ENCODE measurements around the gene EGFL7.

The EGFL7 gene

DNA sequence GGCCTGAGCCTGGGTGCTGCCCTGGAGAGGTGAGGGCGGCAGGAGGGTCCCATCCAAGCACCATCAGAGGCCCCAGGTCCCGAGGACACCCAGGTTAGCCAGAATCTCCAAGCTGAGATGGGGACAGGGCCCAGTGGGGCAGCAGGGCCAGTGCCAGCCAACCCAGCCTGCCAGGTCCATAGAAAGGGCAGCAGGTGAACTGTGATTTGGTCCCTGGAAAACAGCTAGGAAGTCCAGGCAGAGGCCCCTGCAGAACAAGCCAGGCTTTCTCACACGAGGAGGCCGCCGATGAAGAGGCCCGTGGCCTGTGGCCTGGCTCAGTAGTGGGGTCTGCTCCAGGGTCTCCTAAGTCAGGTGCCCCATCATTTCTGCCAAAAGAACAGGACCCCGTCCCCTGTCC, 22.5 kb downstream of the EGFL7 start:
- DNase-seq: no peak

GRCh38 chr9:136685790-136686533, 23.2 kb downstream of the EGFL7 start:
- no peak for DNase-seq

GRCh38 chr9:136686534-136686793, 23.7 kb downstream of the EGFL7 start:
- no peak for DNase-seq

- peak in 16 of 56 donors; percentile 11 to 57 (median 29) for DNase-seq
These were observed 24.3 kb downstream of the EGFL7 start, which contains the start of gene AGPAT2 for GRCh38 chr9:136686794-136687711. TSS of gene AGPAT2 (minus strand) at chr9:136687457. CDS start at chr9:136687357, 100 bp downstream.

DNA sequence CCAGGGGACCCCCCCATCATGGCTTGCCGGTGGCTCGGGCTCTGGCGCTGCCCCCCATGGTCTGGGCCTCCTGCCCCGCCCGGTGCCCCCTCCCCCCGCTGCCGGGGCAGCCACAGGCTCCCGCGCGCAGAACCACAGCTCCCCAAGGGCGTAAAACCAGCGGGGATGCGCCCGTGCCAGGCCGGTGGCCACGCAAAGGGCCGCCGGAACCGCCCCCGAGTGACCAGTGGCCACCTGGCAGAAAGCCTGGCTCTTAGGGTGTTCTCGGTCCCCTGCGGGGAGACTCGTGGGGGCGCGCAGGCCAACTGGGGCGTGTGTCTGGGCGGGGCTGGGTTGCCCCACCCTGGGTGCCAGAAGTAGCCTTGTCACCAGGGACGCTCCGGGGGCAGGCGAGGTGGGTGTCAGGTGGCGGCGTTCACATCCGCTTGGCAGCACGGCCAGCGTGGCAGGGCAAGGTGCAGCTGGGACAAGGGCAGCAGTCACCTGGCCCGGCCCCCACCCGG, 25.1 kb downstream of the EGFL7 start:
- DNase-seq: no peak

DNA sequence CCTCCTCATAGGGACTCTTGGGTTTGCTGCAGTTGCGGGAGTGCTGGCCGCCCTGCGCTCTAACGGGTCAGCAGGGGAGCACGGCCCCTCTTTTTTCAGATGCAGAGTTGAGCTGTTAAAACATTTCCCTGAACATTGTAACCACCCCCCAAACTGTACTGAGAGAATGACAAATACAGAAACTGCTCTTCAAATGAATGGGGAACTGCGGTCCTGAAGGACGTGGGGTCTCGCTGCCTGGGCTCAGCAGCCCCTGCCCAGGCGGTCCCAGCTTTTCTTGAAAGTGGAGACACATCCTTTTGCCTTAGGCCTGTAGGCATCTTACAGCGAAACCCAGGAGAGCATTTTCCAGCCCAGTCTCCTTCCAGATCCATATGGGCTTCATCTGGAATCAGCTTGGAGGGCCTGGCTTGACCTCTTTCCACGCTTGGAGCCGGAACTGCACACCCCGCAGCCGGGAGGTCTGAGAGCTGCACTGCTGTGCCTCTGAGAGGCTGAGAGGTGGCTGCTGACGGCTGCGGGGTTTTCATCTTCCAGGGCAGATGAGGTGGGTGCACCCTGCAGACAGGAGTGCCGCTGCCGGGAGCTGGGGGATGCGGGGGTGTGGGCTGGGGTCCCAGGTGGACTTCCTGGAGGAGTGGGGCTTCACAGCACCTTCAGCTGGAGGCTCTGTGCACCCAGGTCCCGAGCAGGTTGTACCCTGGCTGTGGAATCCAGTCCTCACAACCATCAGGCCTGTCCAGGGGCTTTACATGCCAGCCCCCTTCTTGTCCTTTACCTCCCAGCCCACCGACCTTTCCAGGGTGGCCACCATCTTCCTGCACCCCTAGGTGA, 25.8 kb downstream of the EGFL7 start:
- no peak for DNase-seq

- DNase-seq: no peak
These were observed 26.4 kb downstream of the EGFL7 start for GRCh38 chr9:136689108-136689460.

GRCh38 chr9:136690104-136690805, 27.5 kb downstream of the EGFL7 start:
- no peak for DNase-seq

DNA sequence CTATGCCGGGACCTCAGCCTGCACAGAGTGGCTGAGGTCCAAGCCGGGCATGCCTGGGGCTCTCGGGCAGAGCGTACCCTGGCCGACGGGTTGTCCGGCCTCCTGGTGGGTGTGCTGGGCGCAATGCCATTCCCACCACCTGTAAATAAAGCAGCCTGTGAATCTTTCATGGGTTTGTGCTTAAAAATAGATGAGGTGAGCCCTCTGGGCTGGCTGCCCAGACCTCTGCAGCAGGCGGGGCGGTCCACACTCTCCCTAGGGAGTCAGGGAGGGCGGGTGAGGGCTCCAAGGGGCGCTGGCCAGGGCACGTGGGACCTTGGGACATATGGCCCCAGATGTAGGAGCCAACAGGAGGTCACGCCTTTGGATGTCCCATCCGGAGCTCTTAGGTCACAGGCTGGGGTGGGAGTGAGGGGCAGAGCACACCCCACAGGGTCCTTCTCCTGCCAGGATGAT, 28.1 kb downstream of the EGFL7 start:
- DNase-seq: no peak

DNA sequence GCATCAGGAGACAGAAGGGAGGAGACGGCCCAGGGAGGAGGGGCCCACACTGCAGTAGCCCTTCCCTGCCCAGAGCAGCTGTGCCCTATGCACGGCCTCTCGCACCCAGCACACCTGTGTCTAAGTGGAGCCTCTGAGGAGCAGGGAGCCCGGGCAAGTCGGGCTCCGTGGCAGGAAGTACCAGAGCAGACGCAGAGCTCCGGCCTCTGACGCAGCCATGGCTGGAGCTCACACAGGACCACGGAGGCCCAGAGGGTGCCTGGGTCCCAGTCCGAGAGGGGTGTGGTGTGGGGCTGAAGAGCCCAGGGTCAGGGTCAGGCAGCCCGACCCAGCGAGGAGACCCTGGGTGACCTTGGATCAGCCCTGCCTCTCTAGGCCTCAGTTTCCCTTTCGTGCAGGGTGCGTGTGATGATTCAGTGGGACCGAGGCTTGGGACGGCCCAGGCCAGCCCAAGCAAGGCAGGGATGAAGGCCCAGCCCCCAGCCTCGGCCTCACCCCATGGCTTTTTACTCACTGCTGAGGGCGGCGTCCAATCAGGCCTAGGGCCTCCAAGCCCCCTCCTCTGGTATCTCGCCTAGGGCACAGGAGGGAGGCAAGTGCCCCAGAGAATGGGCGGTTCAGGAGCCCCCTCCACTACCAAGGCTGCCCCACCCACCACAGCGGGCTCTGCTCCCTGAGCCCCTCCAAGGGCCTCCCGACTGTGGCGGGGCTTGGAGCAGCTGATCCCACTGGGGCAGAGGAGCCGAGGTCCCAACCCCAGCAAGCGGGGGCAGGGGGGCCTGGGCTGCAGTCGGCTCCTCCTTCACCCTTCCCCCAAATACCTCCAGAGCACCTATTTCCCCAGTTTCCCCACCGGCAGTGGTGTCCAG, 28.8 kb downstream of the EGFL7 start:
- DNase-seq: no peak

DNA sequence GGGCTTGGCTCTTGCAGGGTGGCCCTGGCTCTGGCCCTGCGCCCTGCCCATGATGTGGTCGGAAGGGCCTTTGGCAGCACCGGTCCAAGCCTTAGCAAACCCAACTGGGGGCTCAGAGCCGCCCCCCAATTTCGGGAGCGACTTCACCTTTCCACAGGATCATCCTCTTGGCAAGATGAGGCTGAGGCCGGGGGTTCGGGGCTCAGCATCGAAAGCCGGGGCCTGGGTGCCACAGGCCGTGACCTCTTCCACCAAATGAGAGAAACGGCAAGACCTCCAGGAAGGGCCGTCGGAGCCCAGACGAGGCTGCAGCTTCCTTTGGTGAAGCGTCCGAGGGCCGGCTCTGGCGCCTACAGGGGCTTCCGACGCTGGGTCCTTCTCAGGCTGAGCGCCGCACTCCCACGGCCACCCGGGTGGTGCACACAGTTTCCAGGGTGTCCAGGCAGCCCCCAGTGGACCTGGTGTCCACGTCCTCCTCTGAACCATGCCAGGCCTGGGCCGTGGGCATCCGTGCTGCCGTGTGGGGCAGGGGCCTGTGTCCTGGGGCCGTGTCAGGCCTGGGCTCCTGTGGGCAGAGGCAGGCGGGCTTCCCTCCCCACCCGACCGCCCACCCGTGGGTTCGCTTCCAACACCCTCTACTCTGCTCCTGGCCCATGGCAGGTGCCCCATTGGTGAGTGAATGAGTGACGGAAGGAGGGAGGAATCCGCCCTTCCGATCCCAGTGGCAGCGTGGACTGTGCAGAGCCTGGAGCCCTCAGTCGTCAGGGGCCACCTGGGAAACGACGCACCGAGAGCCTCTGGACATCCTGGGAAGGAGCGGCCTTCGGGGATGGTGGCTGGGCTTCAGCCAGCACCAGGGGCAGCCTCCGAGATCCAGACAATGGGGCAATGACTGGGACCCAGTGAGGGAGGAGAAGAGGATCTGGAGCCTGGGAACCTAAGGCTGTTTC, 29.7 kb downstream of the EGFL7 start:
- no peak for DNase-seq

DNA sequence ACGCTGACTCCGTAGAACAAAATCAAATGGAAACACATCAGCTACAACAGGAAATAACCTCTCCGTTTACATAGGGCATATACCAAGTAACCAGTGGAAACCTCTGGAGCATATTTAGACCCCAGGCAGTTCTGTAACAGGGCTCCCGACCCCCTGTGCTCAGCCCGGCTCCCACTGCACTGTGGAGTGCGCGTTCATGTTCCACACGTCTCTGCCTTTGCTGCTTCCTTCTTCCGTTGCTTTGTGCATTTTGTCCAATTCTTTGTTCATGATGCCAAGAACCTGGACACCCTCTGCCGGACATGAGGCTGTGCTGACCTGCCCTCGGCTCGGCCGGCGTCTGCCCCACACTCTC, 30.4 kb downstream of the EGFL7 start:
- no peak for DNase-seq

- peak in 2 of 56 donors; percentile 10 to 31 for DNase-seq
These were observed 30.9 kb downstream of the EGFL7 start for GRCh38 chr9:136693490-136694162.

DNA sequence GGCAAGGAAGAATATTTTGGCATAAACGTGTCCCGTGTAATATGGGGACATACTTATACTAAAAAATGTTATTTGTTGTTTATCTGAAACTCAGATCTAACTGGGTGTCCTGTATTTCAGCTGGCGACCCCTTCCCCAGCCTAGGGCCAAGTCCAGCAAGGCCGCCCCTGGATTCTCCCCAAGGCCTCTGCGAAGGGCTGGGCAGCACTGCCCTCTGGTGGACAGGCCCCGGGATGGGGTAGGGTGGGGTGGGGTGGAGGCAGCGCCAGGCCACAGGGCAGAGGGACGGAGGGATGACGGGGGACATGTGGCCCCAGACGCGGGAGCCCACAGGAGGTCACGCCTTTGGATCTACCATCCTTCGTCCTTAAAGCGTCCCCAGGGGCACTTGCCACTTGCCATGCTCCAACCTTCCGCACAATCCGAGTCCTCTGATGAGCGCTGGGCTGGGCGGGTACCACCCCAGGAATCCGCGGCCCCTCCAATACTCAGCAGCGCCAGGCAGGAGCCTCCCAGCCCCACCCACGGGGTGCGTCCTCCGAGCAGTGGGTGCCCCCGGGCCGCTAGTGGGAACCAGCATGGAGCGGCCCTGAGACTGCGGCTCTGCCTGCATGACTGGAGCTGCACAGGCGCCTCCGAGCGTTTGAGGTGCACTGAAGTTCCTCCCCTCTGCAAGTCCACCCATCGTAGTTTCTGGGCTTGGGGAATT, 31.6 kb downstream of the EGFL7 start:
- peak in 2 of 56 donors; percentile 8 to 47 for DNase-seq

DNA sequence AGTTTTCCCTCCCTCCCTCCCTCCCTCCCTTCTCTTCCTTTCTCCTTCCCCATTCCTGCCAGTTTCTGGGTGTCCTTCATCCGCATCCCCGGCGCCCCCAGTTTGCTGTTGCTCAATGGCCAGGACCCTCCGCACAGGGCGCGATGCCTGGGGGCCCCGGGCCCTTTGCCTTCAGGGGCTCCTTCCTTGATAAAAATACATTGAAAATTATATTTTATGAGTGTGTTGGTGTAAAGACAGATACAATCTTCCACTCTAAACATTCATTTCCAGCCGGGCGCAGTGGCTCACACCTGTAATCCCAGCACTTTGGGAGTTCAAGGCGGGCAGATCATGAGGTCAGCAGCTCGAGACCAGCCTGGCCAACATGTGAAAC, 32.1 kb downstream of the EGFL7 start:
- no peak for DNase-seq

GRCh38 chr9:136695435-136695895, 32.7 kb downstream of the EGFL7 start:
- no peak for DNase-seq

GRCh38 chr9:136695955-136696354, 33.2 kb downstream of the EGFL7 start:
- DNase-seq: no peak
